Measurements from ENCODE around the gene GPR37L1.

The GPR37L1 gene, protein sequence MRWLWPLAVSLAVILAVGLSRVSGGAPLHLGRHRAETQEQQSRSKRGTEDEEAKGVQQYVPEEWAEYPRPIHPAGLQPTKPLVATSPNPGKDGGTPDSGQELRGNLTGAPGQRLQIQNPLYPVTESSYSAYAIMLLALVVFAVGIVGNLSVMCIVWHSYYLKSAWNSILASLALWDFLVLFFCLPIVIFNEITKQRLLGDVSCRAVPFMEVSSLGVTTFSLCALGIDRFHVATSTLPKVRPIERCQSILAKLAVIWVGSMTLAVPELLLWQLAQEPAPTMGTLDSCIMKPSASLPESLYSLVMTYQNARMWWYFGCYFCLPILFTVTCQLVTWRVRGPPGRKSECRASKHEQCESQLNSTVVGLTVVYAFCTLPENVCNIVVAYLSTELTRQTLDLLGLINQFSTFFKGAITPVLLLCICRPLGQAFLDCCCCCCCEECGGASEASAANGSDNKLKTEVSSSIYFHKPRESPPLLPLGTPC

DNA sequence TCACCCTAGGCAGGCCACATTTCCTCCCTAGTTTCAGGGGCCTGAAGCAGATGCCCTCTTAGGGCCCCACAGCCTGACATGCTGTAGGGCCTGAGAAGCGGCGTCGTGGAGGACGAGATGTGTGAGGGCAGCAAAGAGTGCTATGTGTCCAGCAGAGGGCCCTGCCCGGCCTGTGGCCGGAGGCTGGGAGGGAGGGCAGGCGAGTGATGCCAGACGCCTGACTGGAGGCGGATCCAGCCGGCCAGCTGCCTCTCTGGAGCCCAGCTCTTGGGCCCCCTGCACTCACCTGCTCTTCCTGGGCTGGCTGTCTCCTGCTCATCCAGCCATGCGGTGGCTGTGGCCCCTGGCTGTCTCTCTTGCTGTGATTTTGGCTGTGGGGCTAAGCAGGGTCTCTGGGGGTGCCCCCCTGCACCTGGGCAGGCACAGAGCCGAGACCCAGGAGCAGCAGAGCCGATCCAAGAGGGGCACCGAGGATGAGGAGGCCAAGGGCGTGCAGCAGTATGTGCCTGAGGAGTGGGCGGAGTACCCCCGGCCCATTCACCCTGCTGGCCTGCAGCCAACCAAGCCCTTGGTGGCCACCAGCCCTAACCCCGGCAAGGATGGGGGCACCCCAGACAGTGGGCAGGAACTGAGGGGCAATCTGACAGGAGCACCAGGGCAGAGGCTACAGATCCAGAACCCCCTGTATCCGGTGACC is at the start of gene GPR37L1:
TSS of gene GPR37L1 (plus strand) at position 279 of the 697 bp plus-strand sequence. CDS start at position 326, 47 bp downstream.
- in situ Hi-C loops (cut with MboI; ENCODE audit: low sequenced_read_pairs) = loop anchor here (25.0 kb wide), 1 partner anchor 235 kb away; the partner anchor contains the start of gene SHISA4

- in situ Hi-C loops (cut with MboI; ENCODE audit: low sequenced_read_pairs) = no loop called here
Observed at GRCh38 chr1:202073206-202073605, 49.5 kb upstream of the GPR37L1 start.

- in situ Hi-C loops (cut with MboI; ENCODE audit: low sequenced_read_pairs) = no loop called here
Observed at GRCh38 chr1:202074985-202075384, 47.7 kb upstream of the GPR37L1 start.

DNA sequence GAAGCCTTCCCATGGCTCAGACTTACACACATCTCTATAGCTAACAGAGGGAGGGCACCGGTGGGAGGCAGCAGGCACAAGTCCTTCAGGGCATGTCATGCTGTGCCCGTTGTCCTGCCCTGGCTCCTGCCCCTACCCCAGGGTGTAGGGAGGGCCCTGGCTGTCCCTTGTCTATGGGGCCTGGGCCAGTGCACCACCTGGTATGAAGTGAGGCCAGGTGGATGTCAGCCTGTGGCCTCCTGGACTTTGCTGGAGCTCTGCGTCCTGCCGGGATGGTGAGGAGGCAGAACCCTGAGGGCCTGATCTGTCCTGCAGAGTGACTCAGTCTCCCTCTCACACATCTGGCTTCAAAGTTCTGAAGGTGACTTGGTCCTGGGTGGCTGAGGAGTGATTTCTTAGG is 47.3 kb upstream of the GPR37L1 start:
- in situ Hi-C loops (cut with MboI; ENCODE audit: low sequenced_read_pairs) = no loop called here

- in situ Hi-C loops (cut with MboI; ENCODE audit: low sequenced_read_pairs) = no loop called here
Observed at GRCh38 chr1:202076050-202076511, 46.6 kb upstream of the GPR37L1 start.

GRCh38 chr1:202078241-202078640 is 44.5 kb upstream of the GPR37L1 start:
- in situ Hi-C loops (cut with MboI; ENCODE audit: low sequenced_read_pairs) = no loop called here

DNA sequence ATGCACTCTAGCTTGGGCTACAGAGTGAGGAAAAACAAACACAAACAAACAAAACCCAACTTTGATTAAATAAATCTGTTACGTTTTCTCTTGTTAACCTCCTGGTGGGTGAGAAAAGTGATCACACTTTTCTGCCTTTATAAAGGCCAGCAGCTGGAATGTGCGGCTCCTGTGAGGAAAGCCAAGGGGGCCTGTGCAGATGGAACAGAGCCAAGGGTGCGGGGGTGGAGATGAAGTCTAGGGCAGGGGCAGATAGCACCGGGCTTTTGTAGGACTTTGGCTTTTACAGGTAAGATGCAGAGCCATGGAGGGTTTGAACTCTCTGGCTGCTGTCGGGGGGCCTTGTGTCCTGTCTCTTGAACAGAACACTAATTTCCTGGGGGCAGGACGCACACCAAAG is 40.7 kb upstream of the GPR37L1 start:
- in situ Hi-C loops (cut with MboI; ENCODE audit: low sequenced_read_pairs) = no loop called here

GRCh38 chr1:202084791-202085681 is 37.7 kb upstream of the GPR37L1 start:
- in situ Hi-C loops (cut with MboI; ENCODE audit: low sequenced_read_pairs) = no loop called here

DNA sequence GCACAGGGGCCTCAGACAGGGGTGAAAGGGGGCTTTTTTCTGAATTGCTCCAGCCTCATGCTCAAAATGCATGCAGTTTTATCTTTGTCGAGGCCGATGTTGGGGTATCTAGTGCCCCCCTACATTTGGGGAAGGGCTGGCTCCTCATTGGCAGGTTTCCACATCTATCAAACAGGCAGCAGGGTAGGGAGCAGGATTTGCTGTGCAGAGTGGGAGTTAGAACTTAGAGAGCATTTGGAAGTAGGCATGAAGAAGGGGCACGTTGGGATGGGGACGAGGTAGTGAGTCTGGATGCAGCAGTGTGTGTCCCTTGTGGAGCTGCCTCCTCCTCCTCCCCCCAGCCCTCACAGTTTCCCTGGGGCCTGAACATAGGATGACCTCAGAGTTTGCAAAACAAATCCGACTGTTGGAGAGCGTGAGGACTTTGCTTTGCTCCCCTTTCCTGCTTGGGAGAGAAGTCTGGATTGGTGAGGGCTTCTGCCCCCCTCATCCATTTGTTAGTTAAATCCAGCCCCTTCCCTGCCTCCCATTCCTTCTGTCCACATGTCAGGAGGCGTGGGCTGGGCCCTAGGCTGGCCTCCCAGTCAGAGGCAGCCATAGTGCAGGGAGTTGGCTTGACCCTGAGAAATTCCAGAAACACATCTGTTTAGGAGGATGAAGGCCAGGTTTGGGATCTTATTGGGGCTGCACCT is 36.9 kb upstream of the GPR37L1 start:
- in situ Hi-C loops (cut with MboI; ENCODE audit: low sequenced_read_pairs) = no loop called here

DNA sequence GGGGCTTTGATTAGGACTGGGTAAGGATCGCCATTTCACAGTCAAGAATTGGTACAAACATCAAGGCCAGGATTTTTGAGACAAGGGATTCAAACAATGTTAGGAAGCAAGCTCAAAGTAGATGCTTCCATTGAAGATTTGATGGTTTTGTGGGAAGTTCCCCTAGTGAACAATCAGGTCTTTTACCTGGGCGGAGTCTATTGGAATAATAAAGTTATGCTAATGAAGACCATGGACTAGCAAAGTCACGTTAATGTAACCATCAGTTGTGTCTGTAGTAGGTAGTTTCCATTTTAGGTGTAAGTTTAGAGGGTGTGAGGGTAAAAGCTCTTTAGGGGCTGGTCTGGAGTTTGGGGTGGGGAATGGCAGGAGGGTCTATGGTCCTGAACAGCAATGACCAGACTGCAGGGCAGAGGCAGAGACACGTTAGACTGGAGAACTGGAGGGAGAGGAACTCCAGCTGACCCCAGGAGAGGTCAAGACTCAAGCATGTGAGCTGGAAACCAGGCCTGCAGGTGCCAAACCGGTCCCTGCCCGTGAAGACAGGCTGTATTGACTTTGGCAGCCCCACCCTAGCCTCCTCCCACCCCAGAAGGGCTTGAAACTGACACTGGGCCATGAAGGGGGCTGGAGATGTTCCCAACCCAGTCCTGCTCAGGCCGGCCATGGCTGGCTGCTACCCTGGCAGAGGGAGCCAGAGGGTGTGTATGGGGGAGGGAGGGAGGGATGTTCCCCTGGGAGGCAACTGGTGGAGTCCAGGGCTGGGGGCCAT is 36.0 kb upstream of the GPR37L1 start:
- in situ Hi-C loops (cut with MboI; ENCODE audit: low sequenced_read_pairs) = no loop called here

- in situ Hi-C loops (cut with MboI; ENCODE audit: low sequenced_read_pairs) = no loop called here
Observed at GRCh38 chr1:202088206-202088605, 34.5 kb upstream of the GPR37L1 start.

- in situ Hi-C loops (cut with MboI; ENCODE audit: low sequenced_read_pairs) = no loop called here
Observed at GRCh38 chr1:202090994-202091393, 31.7 kb upstream of the GPR37L1 start.

DNA sequence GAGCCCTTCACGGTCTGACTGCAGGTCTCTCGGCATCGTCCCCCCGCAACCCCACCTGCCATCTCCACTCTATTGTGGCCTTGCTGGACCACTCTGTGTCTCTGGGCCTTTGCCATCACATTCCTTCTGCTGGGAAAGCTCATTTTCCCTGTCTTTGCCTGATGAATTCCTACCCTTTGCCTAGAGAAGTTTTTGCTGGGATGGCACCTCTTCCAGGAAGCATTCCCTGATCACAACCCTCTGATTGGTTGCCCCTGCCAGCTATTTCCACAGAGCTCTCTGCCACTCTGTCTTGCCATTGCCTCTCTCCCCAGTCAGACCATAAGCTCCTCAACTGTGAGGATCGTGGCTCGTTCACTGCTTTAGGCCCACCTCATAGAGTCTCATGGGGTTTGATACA is 28.9 kb upstream of the GPR37L1 start:
- in situ Hi-C loops (cut with MboI; ENCODE audit: low sequenced_read_pairs) = no loop called here

GRCh38 chr1:202101184-202101583 is 21.5 kb upstream of the GPR37L1 start:
- in situ Hi-C loops (cut with MboI; ENCODE audit: low sequenced_read_pairs) = loop anchor here (25.0 kb wide), 1 partner anchor 214 kb away; the partner anchor contains the start of gene SHISA4

DNA sequence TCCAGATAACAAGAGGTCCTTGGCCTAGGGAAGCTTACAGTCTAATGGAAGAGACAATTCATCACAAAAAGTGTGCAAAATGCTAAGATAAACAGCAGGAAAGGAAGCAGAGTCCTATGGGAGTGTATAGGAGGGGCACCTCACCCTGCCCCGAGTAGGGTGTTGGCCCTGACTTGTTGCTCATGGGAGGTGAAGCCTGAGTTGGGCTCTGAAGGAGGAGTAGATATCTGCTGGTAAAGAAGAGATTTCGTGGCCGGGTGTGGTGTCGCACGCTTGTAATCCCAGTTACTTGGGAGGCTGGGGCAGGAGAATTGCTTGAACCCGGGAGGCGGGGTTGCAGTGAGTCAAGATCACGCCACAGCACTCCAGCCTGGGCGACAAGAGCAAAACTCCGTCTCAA is 18.6 kb upstream of the GPR37L1 start:
- in situ Hi-C loops (cut with MboI; ENCODE audit: low sequenced_read_pairs) = loop anchor here (25.0 kb wide), 1 partner anchor 217 kb away; the partner anchor contains the start of gene SHISA4

DNA sequence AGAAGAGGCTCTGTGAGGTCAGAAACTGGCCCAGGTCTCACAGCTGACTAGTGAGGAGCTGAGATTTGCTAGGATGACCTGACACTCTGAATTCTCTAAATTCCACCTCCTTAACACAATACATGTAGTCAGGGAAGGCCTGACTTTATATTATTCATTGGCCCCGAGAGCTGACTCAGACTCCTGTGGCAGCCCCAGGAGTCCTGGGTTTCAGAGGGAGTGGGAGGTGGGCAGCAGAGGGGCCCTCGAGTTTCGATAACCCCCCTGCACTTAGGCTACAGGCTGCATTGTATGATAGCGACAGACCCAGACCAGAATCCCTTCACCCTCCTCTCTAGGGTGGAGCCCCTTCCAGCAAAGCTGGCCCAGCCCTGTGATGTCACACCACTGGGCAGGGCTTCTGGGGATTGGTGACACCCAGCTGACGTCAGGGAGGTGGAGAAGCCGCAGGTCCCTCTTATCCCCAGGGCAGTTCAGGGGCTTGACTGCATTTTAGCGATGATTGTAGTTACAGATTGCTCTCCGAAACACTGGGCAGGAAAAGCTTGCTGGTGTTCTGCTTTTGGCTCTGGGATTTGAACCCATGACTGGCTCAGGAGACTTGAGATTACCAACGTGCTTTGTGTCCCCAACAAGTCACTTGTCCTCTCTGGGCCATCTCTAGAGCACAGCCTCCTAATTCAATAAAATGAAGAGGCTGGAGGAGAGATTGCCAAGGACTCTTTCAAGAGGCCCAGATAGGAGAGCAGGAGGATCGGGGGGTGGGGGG is 17.0 kb upstream of the GPR37L1 start:
- in situ Hi-C loops (cut with MboI; ENCODE audit: low sequenced_read_pairs) = loop anchor here (25.0 kb wide), 1 partner anchor 218 kb away; the partner anchor contains the start of gene SHISA4

DNA sequence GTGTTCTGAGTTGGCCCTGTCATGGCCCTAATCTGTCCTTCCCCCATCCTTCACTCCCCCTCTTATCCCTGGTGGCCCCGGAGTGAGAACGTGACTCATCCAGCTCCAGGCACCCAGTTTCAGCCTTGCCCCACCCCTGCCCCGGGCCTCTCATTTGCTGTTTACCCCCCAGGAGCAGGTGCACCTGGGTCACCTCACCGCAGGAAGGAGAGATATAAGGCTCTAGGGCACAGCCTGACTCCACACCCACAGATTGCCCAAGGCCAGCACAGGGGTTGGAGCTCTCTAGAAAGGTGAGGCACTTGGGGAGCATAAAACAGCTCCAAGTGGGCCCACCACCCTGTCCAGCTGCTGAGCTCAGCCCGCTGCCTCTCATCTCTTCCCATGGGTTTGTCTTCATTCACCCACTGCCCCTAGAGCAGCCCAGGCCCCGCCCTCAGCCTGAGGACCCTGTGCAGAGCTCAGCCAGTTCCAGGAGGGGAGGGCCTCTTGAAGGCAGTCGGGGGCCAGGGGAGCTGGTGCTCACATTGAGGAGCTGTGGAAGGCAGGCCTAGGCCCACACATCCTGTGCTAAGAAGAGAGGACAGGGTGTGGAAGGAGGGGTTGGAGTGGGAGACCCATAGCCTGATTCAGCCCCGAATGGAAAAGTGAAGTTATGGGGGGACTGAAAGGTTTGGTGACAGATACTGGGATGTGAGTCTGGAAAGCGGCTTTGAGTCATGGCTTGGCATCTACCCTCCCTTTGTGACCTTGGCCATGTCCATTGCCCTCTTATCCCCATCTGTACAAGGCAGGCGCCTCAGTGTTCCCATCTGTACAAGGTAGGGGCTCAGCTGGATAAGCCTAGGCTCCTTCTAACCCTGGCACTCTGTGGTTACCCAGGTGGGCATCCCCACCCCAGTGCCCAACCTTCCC is 16.1 kb upstream of the GPR37L1 start:
- in situ Hi-C loops (cut with MboI; ENCODE audit: low sequenced_read_pairs) = loop anchor here (25.0 kb wide), 1 partner anchor 219 kb away; the partner anchor contains the start of gene SHISA4
